Measurements from ENCODE around the gene DYNC1H1. TPM values are rescaled to one million over a fixed set of nuclear protein-coding genes. Genes with fewer than 3 reads are reported as not detected.
A peak's percentile ranks its signal among the peaks of the same experiment; 100 is the strongest.

DYNC1H1 gene
- total and polyA plus RNA-seq, 2 of the 13 experiments (the other 11 are each of a cell fraction or from before 2014, with no cell fraction given), result 74.4 to 239 TPM

DNA sequence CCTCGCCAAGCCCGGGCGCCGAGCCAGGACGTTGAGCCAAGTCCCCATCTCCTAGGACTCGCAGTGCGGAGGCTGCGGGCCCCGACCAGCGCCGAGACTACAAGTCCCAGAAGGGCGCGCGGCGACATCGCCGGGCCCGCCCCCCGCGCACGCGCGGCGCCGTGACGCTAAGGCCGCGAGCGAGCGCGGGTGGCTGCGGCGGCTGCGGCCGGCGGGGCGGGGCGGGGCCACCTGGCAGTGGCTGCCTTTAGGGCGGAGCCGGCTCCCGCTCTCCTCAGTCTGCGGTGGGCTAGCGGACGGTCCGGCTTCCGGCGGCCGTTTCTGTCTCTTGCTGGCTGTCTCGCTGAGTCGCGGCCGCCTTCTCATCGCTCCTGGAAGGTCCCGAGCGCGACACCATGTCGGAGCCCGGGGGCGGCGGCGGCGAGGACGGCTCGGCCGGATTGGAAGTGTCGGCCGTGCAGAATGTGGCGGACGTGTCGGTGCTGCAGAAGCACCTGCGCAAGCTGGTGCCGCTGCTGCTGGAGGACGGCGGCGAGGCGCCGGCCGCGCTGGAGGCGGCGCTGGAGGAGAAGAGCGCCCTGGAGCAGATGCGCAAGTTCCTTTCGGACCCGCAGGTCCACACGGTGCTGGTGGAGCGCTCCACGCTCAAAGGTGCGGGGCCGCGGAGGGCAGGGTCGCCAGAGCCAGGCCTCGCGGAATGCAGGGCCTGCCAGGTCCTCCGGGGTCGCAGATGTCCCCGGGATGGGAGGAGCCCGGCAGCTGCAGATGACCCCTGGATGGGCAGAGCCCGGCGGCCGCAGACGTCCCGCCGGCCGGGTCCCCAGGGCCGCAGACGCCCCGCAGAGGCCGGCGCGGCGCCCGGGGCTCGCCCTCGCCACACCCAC, at the start of gene DYNC1H1 (continued):
- TF ChIP-seq NFE2L1 (CRISPR knock-in tag; IDR thresholded peaks at IDR 0.05; ENCODE audit: borderline replicate concordance) (peak; percentile 60; the same call in 1 of the 2 replicates), JDP2 (CRISPR knock-in tag; IDR thresholded peaks at IDR 0.05; ENCODE audit: borderline replicate concordance) (no peak; the same call in 1 of the 2 replicates), ZNF564 (CRISPR knock-in tag; IDR thresholded peaks at IDR 0.05) (peak; percentile 42; the same call in 1 of the 2 replicates), GATA4 (IDR thresholded peaks at IDR 0.05; ENCODE audit: borderline replicate concordance, low read depth) (peak; percentile 63; the same call in 1 of the 2 replicates), PAWR (CRISPR knock-in tag; IDR thresholded peaks at IDR 0.05; ENCODE audit: borderline replicate concordance) (no peak), NFATC3 (CRISPR knock-in tag; IDR thresholded peaks at IDR 0.05) (0 out of 2 replicates have a peak, but pooled peaks have one; percentile 58), TGIF2 (CRISPR knock-in tag; IDR thresholded peaks at IDR 0.05) (0 out of 2 replicates have a peak, but pooled peaks have one; percentile 76), RFX3 (CRISPR knock-in tag; IDR thresholded peaks at IDR 0.05) (no peak), SALL2 (CRISPR knock-in tag; IDR thresholded peaks at IDR 0.05) (peak; percentile 49; the same call in 1 of the 2 replicates), JUND (CRISPR knock-in tag; IDR thresholded peaks at IDR 0.05) (peak; percentile 29; the same call in 1 of the 2 replicates), ZNF451 (CRISPR knock-in tag; IDR thresholded peaks at IDR 0.05) (peak; percentile 73; the same call in 1 of the 2 replicates), GATAD1 (CRISPR knock-in tag; IDR thresholded peaks at IDR 0.05) (peak; percentile 51), YY1 (IDR thresholded peaks at IDR 0.05; ENCODE audit: insufficient read depth, insufficient replicate concordance, low read depth, low read length) (peak; percentile 62), ZSCAN21 (CRISPR knock-in tag; IDR thresholded peaks at IDR 0.05; ENCODE audit: borderline replicate concordance) (peak; percentile 35; the same call in 1 of the 2 replicates), KLF15 (CRISPR knock-in tag; IDR thresholded peaks at IDR 0.05; ENCODE audit: borderline replicate concordance) (no peak), NKX3-1 (CRISPR knock-in tag; IDR thresholded peaks at IDR 0.05) (no peak), HMG20A (CRISPR knock-in tag; IDR thresholded peaks at IDR 0.05; ENCODE audit: borderline replicate concordance) (no peak)
- TF ChIP-seq, protein P1, sequence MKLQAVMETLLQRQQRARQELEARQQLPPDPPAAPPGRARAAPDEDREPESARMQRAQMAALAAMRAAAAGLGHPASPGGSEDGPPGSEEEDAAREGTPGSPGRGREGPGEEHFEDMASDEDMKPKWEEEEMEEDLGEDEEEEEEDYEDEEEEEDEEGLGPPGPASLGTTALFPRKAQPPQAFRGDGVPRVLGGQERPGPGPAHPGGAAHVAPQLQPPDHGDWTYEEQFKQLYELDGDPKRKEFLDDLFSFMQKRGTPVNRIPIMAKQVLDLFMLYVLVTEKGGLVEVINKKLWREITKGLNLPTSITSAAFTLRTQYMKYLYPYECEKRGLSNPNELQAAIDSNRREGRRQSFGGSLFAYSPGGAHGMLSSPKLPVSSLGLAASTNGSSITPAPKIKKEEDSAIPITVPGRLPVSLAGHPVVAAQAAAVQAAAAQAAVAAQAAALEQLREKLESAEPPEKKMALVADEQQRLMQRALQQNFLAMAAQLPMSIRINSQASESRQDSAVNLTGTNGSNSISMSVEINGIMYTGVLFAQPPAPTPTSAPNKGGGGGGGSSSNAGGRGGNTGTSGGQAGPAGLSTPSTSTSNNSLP (IDR thresholded peaks at IDR 0.05; ENCODE audit: low read depth, low read length), result no peak
- TF ChIP-seq, protein P2, sequence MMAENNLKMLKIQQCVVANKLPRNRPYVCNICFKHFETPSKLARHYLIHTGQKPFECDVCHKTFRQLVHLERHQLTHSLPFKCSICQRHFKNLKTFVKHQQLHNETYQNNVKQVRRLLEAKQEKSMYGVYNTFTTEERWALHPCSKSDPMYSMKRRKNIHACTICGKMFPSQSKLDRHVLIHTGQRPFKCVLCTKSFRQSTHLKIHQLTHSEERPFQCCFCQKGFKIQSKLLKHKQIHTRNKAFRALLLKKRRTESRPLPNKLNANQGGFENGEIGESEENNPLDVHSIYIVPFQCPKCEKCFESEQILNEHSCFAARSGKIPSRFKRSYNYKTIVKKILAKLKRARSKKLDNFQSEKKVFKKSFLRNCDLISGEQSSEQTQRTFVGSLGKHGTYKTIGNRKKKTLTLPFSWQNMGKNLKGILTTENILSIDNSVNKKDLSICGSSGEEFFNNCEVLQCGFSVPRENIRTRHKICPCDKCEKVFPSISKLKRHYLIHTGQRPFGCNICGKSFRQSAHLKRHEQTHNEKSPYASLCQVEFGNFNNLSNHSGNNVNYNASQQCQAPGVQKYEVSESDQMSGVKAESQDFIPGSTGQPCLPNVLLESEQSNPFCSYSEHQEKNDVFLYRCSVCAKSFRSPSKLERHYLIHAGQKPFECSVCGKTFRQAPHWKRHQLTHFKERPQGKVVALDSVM (CRISPR knock-in tag; IDR thresholded peaks at IDR 0.05), result peak; percentile 21; the same call in 1 of the 2 replicates
- TF ChIP-seq, protein P3, sequence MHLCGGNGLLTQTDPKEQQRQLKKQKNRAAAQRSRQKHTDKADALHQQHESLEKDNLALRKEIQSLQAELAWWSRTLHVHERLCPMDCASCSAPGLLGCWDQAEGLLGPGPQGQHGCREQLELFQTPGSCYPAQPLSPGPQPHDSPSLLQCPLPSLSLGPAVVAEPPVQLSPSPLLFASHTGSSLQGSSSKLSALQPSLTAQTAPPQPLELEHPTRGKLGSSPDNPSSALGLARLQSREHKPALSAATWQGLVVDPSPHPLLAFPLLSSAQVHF (CRISPR knock-in tag; IDR thresholded peaks at IDR 0.05), result 0 out of 2 replicates have a peak, but pooled peaks have one; percentile 77
- TF ChIP-seq, protein P4, sequence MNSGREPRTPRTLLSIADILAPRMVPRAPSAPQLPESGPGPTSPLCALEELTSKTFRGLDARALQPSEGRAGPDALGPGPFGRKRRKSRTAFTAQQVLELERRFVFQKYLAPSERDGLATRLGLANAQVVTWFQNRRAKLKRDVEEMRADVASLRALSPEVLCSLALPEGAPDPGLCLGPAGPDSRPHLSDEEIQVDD (CRISPR knock-in tag; IDR thresholded peaks at IDR 0.05; ENCODE audit: borderline replicate concordance), result peak; percentile 24; the same call in 1 of the 2 replicates
- TF ChIP-seq, protein P5, sequence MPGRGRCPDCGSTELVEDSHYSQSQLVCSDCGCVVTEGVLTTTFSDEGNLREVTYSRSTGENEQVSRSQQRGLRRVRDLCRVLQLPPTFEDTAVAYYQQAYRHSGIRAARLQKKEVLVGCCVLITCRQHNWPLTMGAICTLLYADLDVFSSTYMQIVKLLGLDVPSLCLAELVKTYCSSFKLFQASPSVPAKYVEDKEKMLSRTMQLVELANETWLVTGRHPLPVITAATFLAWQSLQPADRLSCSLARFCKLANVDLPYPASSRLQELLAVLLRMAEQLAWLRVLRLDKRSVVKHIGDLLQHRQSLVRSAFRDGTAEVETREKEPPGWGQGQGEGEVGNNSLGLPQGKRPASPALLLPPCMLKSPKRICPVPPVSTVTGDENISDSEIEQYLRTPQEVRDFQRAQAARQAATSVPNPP (CRISPR knock-in tag; IDR thresholded peaks at IDR 0.05), result peak; percentile 48; the same call in 1 of the 2 replicates
